ENCODE results near the gene MARCHF7. TPM values are rescaled to one million over a fixed set of nuclear protein-coding genes. Genes with fewer than 3 reads are reported as not detected.
"Not testable (repeated sequence)": the region's sequence is repeated elsewhere in the genome, so short reads cannot be mapped to it uniquely, and the experiment has no call there.

MARCHF7 gene, protein sequence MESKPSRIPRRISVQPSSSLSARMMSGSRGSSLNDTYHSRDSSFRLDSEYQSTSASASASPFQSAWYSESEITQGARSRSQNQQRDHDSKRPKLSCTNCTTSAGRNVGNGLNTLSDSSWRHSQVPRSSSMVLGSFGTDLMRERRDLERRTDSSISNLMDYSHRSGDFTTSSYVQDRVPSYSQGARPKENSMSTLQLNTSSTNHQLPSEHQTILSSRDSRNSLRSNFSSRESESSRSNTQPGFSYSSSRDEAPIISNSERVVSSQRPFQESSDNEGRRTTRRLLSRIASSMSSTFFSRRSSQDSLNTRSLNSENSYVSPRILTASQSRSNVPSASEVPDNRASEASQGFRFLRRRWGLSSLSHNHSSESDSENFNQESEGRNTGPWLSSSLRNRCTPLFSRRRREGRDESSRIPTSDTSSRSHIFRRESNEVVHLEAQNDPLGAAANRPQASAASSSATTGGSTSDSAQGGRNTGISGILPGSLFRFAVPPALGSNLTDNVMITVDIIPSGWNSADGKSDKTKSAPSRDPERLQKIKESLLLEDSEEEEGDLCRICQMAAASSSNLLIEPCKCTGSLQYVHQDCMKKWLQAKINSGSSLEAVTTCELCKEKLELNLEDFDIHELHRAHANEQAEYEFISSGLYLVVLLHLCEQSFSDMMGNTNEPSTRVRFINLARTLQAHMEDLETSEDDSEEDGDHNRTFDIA
- total RNA-seq = 116 TPM

DNA sequence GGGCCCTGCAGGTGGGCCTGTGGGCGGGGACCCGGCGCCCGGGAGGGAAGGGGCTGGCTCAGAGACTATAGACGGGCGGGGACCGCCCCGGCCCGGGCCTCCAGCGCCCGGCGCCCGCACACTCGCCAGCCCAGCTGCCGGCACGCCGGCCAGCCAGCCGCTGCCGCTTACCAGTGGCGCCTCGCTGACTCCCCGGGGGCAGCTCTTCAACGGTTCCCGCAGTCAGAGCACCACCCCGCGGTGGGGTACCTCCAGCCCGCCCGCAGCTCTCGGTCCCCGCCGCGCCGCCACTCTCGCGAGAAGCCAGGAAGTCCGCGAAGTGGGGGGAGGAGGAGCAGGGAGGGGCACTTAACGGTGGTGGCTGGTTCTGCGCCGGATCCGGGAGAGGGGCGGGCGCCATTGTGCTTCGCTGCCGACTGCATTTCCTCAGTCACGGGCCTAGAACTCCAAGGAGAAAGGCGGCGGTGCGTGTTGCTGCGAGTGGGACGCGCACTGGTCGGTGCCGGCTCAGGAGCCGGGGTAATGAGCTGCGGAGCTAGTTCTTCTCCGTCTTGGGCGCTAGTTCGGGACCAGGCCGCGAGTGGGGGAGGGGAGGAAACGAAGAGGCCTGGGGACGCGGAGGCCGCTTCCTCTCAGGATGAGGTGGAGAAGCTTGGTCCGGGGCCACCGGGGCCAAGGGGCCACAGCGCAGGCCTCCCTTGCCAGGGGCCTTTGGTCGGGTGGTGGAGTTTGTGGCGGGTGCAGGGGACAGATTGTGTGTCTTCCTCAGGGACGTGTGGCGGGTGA lies at the start of gene MARCHF7:
Gene MARCHF7, plus strand, starts transcription at position 364 of the 786 bp plus-strand sequence. CDS start 16,517 bp downstream, outside the sequence.
- Histone ChIP-seq H3K27ac (peak within 1 kb of the TSS; percentile 94), H3K36me3 (no peaks in the 10 kb centered on the region), H3K4me3 (peak within 1 kb of the TSS; percentile 73 to 84), H3K27me3 (no peaks in the 10 kb centered on the region), H3K9me3 (no peaks in the 10 kb centered on the region), H3K4me1 (peaks cover 52% of the 10 kb centered on the region)
- intact Hi-C loops (cut with DNase I) = no loop called here
- peak in 1 of 2 donors; percentile 96 for DNase-seq (ENCODE audit: extremely low spot score in 2 of 2)
- peak in 1 of 2 donors; percentile 93 for TF ChIP-seq POLR2A (IDR thresholded peaks at IDR 0.05)
- peak; percentile 78 to 99 for TF ChIP-seq POLR2AphosphoS5 (IDR thresholded peaks at IDR 0.05; ENCODE audit: insufficient read depth in 1 of 2, low read depth in 1 of 2)
- TF ChIP-seq, protein P1, sequence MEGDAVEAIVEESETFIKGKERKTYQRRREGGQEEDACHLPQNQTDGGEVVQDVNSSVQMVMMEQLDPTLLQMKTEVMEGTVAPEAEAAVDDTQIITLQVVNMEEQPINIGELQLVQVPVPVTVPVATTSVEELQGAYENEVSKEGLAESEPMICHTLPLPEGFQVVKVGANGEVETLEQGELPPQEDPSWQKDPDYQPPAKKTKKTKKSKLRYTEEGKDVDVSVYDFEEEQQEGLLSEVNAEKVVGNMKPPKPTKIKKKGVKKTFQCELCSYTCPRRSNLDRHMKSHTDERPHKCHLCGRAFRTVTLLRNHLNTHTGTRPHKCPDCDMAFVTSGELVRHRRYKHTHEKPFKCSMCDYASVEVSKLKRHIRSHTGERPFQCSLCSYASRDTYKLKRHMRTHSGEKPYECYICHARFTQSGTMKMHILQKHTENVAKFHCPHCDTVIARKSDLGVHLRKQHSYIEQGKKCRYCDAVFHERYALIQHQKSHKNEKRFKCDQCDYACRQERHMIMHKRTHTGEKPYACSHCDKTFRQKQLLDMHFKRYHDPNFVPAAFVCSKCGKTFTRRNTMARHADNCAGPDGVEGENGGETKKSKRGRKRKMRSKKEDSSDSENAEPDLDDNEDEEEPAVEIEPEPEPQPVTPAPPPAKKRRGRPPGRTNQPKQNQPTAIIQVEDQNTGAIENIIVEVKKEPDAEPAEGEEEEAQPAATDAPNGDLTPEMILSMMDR (IDR thresholded peaks at IDR 0.05) = peak in 2 of 3 experiments; percentile 33 to 49

DNA sequence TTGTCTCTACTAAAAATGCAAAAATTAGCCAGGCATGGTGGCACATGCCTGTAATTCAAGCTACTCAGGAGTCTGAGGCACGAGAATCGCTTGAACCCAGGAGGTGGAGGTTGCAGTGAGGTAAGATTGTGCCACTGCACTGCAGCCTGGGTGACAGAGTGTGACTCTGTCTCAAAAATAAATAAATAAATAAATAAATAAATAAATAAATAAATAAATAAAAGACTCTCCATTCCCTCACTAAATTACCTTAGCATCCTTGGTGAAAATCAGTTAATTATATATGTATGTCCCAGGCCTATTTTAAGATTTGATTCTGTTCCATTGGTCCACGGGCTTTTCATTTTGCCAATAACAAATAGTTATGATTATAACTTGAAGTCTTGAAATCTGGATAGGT lies 44.9 kb upstream of the MARCHF7 start:
- H3K4me1 ChIP-seq; H3K36me3 ChIP-seq; DNase-seq (ENCODE audit: extremely low spot score in 2 of 2); H3K27me3 ChIP-seq; H3K9me3 ChIP-seq; H3K4me3 ChIP-seq; H3K27ac ChIP-seq; intact Hi-C loops (cut with DNase I): not testable (repeated sequence)

DNA sequence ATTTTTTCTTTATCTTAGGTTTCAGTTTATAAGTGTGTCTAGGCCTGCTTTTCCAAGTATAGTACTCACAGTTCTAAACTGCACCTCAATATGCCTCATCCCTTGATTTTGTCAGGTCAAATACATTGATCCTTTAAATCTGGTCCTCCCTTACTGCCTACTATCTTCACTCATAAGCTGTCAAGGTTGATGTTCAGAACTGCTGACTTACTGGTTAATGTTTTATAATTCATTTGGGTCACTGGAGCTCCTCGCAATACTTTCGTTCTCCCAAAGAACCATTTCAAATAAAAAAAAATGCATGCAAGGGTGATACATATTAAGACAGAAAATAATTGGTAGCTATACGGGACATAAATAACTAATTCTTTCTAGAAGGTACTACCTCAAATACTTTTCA lies 41.3 kb upstream of the MARCHF7 start:
- Histone ChIP-seq H3K9me3 (no peaks in the 10 kb centered on the region), H3K4me3 (no peak overlapping the region), H3K4me1 (no peaks in the 10 kb centered on the region), H3K36me3 (no peaks in the 10 kb centered on the region), H3K27ac (no peak overlapping the region), H3K27me3 (no peaks in the 10 kb centered on the region)
- intact Hi-C loops (cut with DNase I) = no loop called here
- no peak for DNase-seq (ENCODE audit: extremely low spot score in 2 of 2)
- TF ChIP-seq POLR2A (IDR thresholded peaks at IDR 0.05) = no peak
- TF ChIP-seq, protein P1 (IDR thresholded peaks at IDR 0.05) = no peak
- TF ChIP-seq POLR2AphosphoS5 (IDR thresholded peaks at IDR 0.05; ENCODE audit: insufficient read depth in 1 of 2, low read depth in 1 of 2) = no peak

DNA sequence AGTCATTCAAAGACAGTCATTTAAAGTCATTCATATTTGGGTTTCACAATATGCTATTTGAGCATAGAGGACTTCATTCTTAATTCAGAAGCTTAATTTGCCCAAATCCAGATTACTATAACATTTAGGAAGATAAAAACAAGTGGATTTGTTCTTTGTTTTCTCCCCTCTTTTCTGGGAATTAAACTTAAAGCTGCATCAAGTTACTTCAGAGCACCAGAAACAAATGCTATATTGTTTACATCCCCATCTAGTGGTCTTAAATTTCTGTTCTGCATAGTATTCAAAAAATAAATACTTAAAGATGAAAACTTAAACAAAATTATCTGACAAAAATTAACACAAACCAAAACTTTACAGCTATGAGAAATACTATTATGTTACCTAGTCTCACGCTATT lies 34.7 kb upstream of the MARCHF7 start:
- Histone ChIP-seq H3K4me1 (no peaks in the 10 kb centered on the region), H3K27me3 (no peaks in the 10 kb centered on the region), H3K9me3 (no peaks in the 10 kb centered on the region), H3K36me3 (no peaks in the 10 kb centered on the region), H3K27ac (no peak overlapping the region), H3K4me3 (no peak overlapping the region)
- DNase-seq (ENCODE audit: extremely low spot score in 2 of 2) = no peak
- TF ChIP-seq POLR2AphosphoS5 (IDR thresholded peaks at IDR 0.05; ENCODE audit: insufficient read depth in 1 of 2, low read depth in 1 of 2) (no peak), POLR2A (IDR thresholded peaks at IDR 0.05) (no peak)
- TF ChIP-seq, protein P1 (IDR thresholded peaks at IDR 0.05) = no peak
- intact Hi-C loops (cut with DNase I) = no loop called here

DNA sequence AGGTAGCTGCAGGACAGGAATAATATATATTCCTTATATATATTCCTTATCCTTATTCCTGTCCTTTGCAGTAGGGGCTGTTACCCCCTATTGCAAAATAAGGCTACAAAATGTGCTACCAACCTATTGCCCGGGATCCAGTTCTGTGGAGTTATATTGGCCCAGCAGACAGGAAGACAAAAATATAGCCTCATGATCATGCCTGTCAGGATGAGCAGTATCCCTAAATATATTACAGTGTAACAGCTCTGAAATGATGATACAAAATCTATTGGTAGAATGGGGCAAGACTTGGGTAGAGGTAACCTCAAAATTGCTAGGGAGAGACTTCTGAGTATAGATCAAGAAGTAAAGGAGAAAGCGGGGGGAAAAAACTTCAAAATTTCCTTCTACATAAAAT lies 31.6 kb upstream of the MARCHF7 start:
- no peak overlapping the region for H3K27ac ChIP-seq
- no peak for DNase-seq (ENCODE audit: extremely low spot score in 2 of 2)
- no peak overlapping the region for H3K4me3 ChIP-seq
- no peaks in the 10 kb centered on the region for H3K27me3 ChIP-seq
- intact Hi-C loops (cut with DNase I) = no loop called here
- no peaks in the 10 kb centered on the region for H3K36me3 ChIP-seq
- TF ChIP-seq POLR2AphosphoS5 (IDR thresholded peaks at IDR 0.05; ENCODE audit: insufficient read depth in 1 of 2, low read depth in 1 of 2) (no peak), POLR2A (IDR thresholded peaks at IDR 0.05) (no peak)
- TF ChIP-seq, protein P1 (IDR thresholded peaks at IDR 0.05) = no peak
- no peaks in the 10 kb centered on the region for H3K4me1 ChIP-seq
- no peaks in the 10 kb centered on the region for H3K9me3 ChIP-seq
